Measurements from ENCODE around the gene NKIRAS2.
A peak's percentile ranks its signal among the peaks of the same experiment; 100 is the strongest.

Gene NKIRAS2

DNA sequence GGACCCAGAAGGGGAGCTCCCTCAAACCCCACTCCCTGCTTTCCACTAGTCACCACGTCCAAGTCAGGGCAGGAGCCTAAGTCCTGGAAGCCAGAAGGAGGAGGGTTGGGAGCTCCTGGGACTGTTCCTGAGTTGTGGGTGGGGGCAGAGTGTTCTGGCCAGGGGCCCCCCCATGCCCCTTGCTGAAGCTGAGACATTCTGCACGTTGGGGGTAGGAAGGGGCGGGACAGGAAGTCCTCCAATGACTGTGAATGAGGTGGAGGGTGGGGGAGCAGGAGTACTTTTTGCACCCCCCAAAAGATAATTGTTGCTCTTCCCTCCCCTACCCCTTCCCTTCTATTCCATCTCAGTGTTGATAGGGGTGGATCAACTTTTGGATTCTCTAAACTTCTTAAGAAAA is 51.9 kb downstream of the NKIRAS2 start:
- H3K27me3 ChIP-seq (ENCODE audit: insufficient read depth, low read depth, severe bottlenecking), result no peaks in the 10 kb centered on the region
- H3K36me3 ChIP-seq, result no peaks in the 10 kb centered on the region
- TF ChIP-seq, protein P1, sequence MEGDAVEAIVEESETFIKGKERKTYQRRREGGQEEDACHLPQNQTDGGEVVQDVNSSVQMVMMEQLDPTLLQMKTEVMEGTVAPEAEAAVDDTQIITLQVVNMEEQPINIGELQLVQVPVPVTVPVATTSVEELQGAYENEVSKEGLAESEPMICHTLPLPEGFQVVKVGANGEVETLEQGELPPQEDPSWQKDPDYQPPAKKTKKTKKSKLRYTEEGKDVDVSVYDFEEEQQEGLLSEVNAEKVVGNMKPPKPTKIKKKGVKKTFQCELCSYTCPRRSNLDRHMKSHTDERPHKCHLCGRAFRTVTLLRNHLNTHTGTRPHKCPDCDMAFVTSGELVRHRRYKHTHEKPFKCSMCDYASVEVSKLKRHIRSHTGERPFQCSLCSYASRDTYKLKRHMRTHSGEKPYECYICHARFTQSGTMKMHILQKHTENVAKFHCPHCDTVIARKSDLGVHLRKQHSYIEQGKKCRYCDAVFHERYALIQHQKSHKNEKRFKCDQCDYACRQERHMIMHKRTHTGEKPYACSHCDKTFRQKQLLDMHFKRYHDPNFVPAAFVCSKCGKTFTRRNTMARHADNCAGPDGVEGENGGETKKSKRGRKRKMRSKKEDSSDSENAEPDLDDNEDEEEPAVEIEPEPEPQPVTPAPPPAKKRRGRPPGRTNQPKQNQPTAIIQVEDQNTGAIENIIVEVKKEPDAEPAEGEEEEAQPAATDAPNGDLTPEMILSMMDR (IDR thresholded peaks at IDR 0.05; ENCODE audit: low read depth, low read length), result no peak
- no peaks in the 10 kb centered on the region for H3K9me3 ChIP-seq (ENCODE audit: severe bottlenecking)
- peak overlapping the region; percentile 54 for H3K4me3 ChIP-seq (ENCODE audit: low read depth, low read length)
- H3K27ac ChIP-seq, result no peak overlapping the region
- DNase-seq, result no peak

DNA sequence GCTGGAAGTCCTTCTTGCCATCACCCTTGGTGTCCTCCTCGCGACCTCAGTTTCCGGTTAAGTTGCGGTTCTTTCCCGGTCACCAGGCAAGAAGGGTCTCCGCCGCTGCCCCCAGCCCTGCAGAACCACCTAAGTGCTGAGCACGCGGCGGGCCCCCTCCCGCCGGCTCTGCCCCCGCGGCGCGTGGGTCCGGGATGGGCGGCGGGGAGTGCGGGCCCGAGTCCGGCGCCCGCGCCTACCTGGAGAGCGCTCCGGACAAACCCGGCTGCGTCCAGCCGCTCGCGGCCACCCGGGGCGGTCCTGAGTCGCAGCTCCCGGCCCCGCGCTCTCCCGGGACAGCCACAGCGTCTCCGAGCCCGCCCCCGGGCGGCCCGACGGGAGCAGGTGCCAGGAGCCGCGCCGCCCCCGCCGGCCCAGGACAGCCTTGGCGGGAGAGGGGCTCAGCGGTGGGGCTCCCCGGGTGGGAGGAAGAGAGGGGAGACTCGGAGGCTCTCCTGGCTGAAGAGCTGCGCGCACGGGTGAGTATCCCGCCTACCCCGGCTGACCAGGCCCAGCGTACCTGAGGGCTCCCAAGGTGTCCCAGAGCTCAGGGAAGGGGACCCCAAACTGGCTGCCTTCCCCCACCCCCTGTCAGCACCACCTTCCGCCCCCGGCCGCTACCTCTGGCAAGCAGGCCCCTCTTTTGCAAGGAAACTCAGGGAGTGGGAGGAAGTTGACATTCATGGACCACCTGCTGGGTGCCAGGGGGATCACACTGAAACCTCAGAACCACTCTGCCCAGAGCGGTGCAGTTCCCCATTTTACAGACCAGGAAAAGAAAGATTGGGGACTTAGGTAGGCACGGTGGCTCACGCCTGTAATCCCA is 52.7 kb downstream of the NKIRAS2 start:
- Histone ChIP-seq H3K27me3 (ENCODE audit: insufficient read depth, low read depth, severe bottlenecking) (no peaks in the 10 kb centered on the region), H3K4me3 (ENCODE audit: low read depth, low read length) (peak overlapping the region; percentile 54), H3K9me3 (ENCODE audit: severe bottlenecking) (no peaks in the 10 kb centered on the region), H3K36me3 (no peaks in the 10 kb centered on the region), H3K27ac (no peak overlapping the region)
- DNase-seq, result peak; percentile 66
- TF ChIP-seq, protein P1 (IDR thresholded peaks at IDR 0.05; ENCODE audit: low read depth, low read length), result 0 out of 2 replicates have a peak, but pooled peaks have one; percentile 11
